Gastrocnemius medialis (tissue), 4 donors: ENCODE results near the gene CD209.

ENCODE experiments used
- POLR2A ChIP-seq, 2 donors: fragments of 450-650 bp; IDR thresholded peaks; one replicate each; pipeline ENCODE4 v1.6.1; 2017; ENCODE audit warnings: antibody characterized with exemption in 2 of 2, mild to moderate bottlenecking in 2 of 2, moderate library complexity in 2 of 2
- TF ChIP-seq, protein P1 (sequence below), 5 experiments: fragments of 450-650 bp in 3 of 5; fragments of 200-600 bp in 2 of 5; sonication (generic) in 2 of 5; IDR thresholded peaks in 4 of 5; conservative IDR thresholded peaks in 1 of 5; 1 replicate in 4 of 5; 2 replicates in 1 of 5; pipeline ENCODE4 v1.5.1; 2016 to 2019; ENCODE audit warnings: antibody characterized with exemption in 5 of 5, mild to moderate bottlenecking in 3 of 5, moderate library complexity in 3 of 5

GRCh38 chr19:7692417-7693088 is 54.8 kb downstream of the CD209 start:
- no peak for TF ChIP-seq POLR2A (IDR thresholded peaks at IDR 0.05)
- TF ChIP-seq, protein P1, sequence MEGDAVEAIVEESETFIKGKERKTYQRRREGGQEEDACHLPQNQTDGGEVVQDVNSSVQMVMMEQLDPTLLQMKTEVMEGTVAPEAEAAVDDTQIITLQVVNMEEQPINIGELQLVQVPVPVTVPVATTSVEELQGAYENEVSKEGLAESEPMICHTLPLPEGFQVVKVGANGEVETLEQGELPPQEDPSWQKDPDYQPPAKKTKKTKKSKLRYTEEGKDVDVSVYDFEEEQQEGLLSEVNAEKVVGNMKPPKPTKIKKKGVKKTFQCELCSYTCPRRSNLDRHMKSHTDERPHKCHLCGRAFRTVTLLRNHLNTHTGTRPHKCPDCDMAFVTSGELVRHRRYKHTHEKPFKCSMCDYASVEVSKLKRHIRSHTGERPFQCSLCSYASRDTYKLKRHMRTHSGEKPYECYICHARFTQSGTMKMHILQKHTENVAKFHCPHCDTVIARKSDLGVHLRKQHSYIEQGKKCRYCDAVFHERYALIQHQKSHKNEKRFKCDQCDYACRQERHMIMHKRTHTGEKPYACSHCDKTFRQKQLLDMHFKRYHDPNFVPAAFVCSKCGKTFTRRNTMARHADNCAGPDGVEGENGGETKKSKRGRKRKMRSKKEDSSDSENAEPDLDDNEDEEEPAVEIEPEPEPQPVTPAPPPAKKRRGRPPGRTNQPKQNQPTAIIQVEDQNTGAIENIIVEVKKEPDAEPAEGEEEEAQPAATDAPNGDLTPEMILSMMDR (IDR thresholded peaks at IDR 0.05 in 4 of 5, conservative IDR thresholded peaks at IDR 0.05 in 1 of 5), result no peak
